ENCODE data around the gene SETD1B.

DNA sequence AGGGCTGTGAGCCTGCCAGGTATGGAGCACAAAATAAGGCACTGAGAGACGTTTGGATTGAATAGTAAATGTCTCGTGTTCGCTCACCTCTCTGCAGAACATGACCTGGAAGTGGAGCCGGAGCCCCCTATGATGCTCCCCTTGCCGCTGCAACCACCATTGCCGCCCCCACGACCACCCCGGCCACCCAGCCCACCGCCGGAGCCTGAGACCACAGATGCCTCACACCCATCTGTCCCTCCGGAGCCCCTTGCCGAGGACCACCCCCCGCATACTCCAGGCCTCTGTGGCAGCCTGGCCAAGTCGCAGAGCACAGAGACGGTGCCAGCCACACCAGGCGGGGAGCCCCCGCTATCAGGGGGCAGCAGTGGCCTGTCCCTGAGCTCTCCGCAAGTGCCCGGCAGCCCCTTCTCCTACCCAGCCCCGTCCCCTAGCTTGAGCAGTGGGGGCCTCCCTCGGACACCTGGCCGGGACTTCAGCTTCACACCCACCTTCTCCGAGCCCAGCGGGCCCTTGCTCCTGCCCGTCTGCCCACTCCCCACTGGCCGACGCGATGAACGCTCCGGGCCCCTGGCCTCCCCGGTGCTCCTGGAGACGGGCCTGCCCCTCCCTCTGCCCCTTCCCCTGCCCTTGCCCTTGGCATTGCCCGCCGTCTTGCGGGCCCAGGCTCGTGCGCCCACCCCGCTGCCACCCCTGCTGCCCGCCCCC, 18.7 kb downstream of the SETD1B start:
- TF ChIP-seq, protein P1, sequence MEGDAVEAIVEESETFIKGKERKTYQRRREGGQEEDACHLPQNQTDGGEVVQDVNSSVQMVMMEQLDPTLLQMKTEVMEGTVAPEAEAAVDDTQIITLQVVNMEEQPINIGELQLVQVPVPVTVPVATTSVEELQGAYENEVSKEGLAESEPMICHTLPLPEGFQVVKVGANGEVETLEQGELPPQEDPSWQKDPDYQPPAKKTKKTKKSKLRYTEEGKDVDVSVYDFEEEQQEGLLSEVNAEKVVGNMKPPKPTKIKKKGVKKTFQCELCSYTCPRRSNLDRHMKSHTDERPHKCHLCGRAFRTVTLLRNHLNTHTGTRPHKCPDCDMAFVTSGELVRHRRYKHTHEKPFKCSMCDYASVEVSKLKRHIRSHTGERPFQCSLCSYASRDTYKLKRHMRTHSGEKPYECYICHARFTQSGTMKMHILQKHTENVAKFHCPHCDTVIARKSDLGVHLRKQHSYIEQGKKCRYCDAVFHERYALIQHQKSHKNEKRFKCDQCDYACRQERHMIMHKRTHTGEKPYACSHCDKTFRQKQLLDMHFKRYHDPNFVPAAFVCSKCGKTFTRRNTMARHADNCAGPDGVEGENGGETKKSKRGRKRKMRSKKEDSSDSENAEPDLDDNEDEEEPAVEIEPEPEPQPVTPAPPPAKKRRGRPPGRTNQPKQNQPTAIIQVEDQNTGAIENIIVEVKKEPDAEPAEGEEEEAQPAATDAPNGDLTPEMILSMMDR (IDR thresholded peaks at IDR 0.05; ENCODE audit: poor library complexity, severe bottlenecking), result no peak
- no peak for TF ChIP-seq POLR2AphosphoS5 (IDR thresholded peaks at IDR 0.05)
- no peak for TF ChIP-seq TAF1 (IDR thresholded peaks at IDR 0.05; ENCODE audit: low read depth)
- TF ChIP-seq, protein P2, sequence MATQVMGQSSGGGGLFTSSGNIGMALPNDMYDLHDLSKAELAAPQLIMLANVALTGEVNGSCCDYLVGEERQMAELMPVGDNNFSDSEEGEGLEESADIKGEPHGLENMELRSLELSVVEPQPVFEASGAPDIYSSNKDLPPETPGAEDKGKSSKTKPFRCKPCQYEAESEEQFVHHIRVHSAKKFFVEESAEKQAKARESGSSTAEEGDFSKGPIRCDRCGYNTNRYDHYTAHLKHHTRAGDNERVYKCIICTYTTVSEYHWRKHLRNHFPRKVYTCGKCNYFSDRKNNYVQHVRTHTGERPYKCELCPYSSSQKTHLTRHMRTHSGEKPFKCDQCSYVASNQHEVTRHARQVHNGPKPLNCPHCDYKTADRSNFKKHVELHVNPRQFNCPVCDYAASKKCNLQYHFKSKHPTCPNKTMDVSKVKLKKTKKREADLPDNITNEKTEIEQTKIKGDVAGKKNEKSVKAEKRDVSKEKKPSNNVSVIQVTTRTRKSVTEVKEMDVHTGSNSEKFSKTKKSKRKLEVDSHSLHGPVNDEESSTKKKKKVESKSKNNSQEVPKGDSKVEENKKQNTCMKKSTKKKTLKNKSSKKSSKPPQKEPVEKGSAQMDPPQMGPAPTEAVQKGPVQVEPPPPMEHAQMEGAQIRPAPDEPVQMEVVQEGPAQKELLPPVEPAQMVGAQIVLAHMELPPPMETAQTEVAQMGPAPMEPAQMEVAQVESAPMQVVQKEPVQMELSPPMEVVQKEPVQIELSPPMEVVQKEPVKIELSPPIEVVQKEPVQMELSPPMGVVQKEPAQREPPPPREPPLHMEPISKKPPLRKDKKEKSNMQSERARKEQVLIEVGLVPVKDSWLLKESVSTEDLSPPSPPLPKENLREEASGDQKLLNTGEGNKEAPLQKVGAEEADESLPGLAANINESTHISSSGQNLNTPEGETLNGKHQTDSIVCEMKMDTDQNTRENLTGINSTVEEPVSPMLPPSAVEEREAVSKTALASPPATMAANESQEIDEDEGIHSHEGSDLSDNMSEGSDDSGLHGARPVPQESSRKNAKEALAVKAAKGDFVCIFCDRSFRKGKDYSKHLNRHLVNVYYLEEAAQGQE (IDR thresholded peaks at IDR 0.05; ENCODE audit: borderline replicate concordance), result no peak

Measured in neural cell (in vitro differentiated cells).